ENCODE measurements around the gene CERS6.

- no peak for TF ChIP-seq CTCF (tag by site-specific recombination; IDR thresholded peaks at IDR 0.05)
- TF ChIP-seq ZBTB17 (tag by site-specific recombination; IDR thresholded peaks at IDR 0.05): no peak
- no peak for TF ChIP-seq ZNF513 (tag by site-specific recombination; IDR thresholded peaks at IDR 0.05)
- no peak for TF ChIP-seq ZNF629 (tag by site-specific recombination; IDR thresholded peaks at IDR 0.05)
Observed at GRCh38 chr2:168583064-168583709, 127.1 kb downstream of the CERS6 start.
